Epithelial cell of prostate (primary cell): ENCODE results near the gene GRIN3A.
"Not testable (repeated sequence)": the region's sequence is repeated elsewhere in the genome, so short reads cannot be mapped to it uniquely, and the experiment has no call there.

ENCODE experiments used
- DNase-seq: peaks from one replicate; pipeline ENCODE4 v3.0.0-alpha.2; 2011; ENCODE audit warnings: low read depth, low spot score
- H3K27ac ChIP-seq: fragments of 450-650 bp; 2 replicates; pipeline ENCODE4 v1.5.1; 2017; ENCODE audit warnings: mild to moderate bottlenecking

Gene GRIN3A

GRCh38 chr9:101738566-101739183 lies at the start of gene GRIN3A:
Gene GRIN3A, minus strand, starts transcription at chr9:101738647. Its CDS starts 668 bp downstream, at chr9:101737979.
- DNase-seq, result no peak
- no peak within 1 kb of the TSS for H3K27ac ChIP-seq

GRCh38 chr9:101787891-101788290 lies 49.4 kb upstream of the GRIN3A start:
- H3K27ac ChIP-seq, result no peak overlapping the region
- DNase-seq, result no peak

- no peak overlapping the region for H3K27ac ChIP-seq
- DNase-seq, result no peak
Observed at GRCh38 chr9:101778332-101778731, 39.9 kb upstream of the GRIN3A start.

- no peak for DNase-seq
- H3K27ac ChIP-seq, result no peak overlapping the region
Observed at GRCh38 chr9:101764472-101764871, 26.0 kb upstream of the GRIN3A start.

- no peak overlapping the region for H3K27ac ChIP-seq
- no peak for DNase-seq
Observed at GRCh38 chr9:101758304-101758930, 20.0 kb upstream of the GRIN3A start.

- no peak for DNase-seq
- no peak overlapping the region for H3K27ac ChIP-seq
Observed at GRCh38 chr9:101753716-101754115, 15.3 kb upstream of the GRIN3A start.

- no peak for DNase-seq
- H3K27ac ChIP-seq, result no peak overlapping the region
Observed at GRCh38 chr9:101751895-101752294, 13.4 kb upstream of the GRIN3A start.

GRCh38 chr9:101739311-101739710 lies 864 bp upstream of the GRIN3A start:
- DNase-seq, result no peak
- H3K27ac ChIP-seq, result no peak overlapping the region

GRCh38 chr9:101737705-101738565 lies 512 bp downstream of the GRIN3A start:
- no peak for DNase-seq
- H3K27ac ChIP-seq, result no peak overlapping the region

GRCh38 chr9:101737165-101737704 lies 1.2 kb downstream of the GRIN3A start:
- H3K27ac ChIP-seq, result no peak overlapping the region
- no peak for DNase-seq

- DNase-seq, result no peak
Observed at GRCh38 chr9:101736717-101737116, 1.7 kb downstream of the GRIN3A start.

GRCh38 chr9:101731429-101731828 lies 7.0 kb downstream of the GRIN3A start:
- DNase-seq, result no peak
- H3K27ac ChIP-seq, result no peak overlapping the region

More at GRCh38 chr9:101736717-101737116, 1.7 kb downstream of the GRIN3A start:
- H3K27ac ChIP-seq, result no peak overlapping the region

GRCh38 chr9:101727612-101728524 lies 10.6 kb downstream of the GRIN3A start:
- DNase-seq, result no peak
- H3K27ac ChIP-seq, result no peak overlapping the region

GRCh38 chr9:101724271-101724670 lies 14.2 kb downstream of the GRIN3A start:
- not testable (repeated sequence) for H3K27ac ChIP-seq, DNase-seq

- no peak overlapping the region for H3K27ac ChIP-seq
Observed at GRCh38 chr9:101718192-101718591, 20.3 kb downstream of the GRIN3A start.

GRCh38 chr9:101716629-101717028 lies 21.8 kb downstream of the GRIN3A start:
- no peak overlapping the region for H3K27ac ChIP-seq
- no peak for DNase-seq

More at GRCh38 chr9:101718192-101718591, 20.3 kb downstream of the GRIN3A start:
- DNase-seq, result no peak

GRCh38 chr9:101711330-101711941 lies 27.0 kb downstream of the GRIN3A start:
- no peak for DNase-seq

GRCh38 chr9:101708855-101709254 lies 29.6 kb downstream of the GRIN3A start:
- DNase-seq, result no peak
- no peak overlapping the region for H3K27ac ChIP-seq

More at GRCh38 chr9:101711330-101711941, 27.0 kb downstream of the GRIN3A start:
- no peak overlapping the region for H3K27ac ChIP-seq

GRCh38 chr9:101707721-101708120 lies 30.7 kb downstream of the GRIN3A start:
- DNase-seq, result no peak
- no peak overlapping the region for H3K27ac ChIP-seq
